Measurements from ENCODE around the gene S100A2.
A peak's percentile ranks its signal among the peaks of the same experiment; 100 is the strongest.
"Not testable (repeated sequence)": the region's sequence is repeated elsewhere in the genome, so short reads cannot be mapped to it uniquely, and the experiment has no call there.

S100A2 gene

GRCh38 chr1:153575081-153575491 is 9.4 kb upstream of the S100A2 start:
- not testable (repeated sequence) for H3K4ac ChIP-seq (ENCODE audit: low read depth, low read length); H3K4me3 ChIP-seq (ENCODE audit: low read length); DNase-seq; H4K8ac ChIP-seq (ENCODE audit: low read depth, low read length); H3K56ac ChIP-seq (ENCODE audit: low read length); H3K27me3 ChIP-seq (ENCODE audit: insufficient read depth, low read length, poor library complexity); H3K23ac ChIP-seq (ENCODE audit: low read length); H3K18ac ChIP-seq (ENCODE audit: low read length); H3K9ac ChIP-seq (ENCODE audit: low read length); H2BK15ac ChIP-seq (replicated peaks; ENCODE audit: low read depth); H2BK5ac ChIP-seq (ENCODE audit: low read length); H3K79me2 ChIP-seq (ENCODE audit: control insufficient read depth, insufficient read depth, low read length); H2AK5ac ChIP-seq (ENCODE audit: low read length); H3K79me1 ChIP-seq (ENCODE audit: low read length); H3K4me2 ChIP-seq (ENCODE audit: low read length); H4K5ac ChIP-seq (ENCODE audit: low read length); H3K27ac ChIP-seq (ENCODE audit: low read depth, low read length); H2BK120ac ChIP-seq (ENCODE audit: low read depth, low read length); H3K36me3 ChIP-seq (ENCODE audit: control insufficient read depth, insufficient read depth, low read length)
- no CpG with 5 or more reads among the region's 35 CpGs for WGBS (ENCODE audit: extremely low coverage, insufficient coverage, low lambda C conversion rate)
- H3K4me1 ChIP-seq (ENCODE audit: control insufficient read depth, low read depth, low read length) = peaks cover 11% of the 10 kb centered on the region

- Histone ChIP-seq H2BK15ac (replicated peaks; ENCODE audit: low read depth) (no peak overlapping the region), H3K36me3 (ENCODE audit: control insufficient read depth, insufficient read depth, low read length) (no peaks in the 10 kb centered on the region), H3K4ac (ENCODE audit: low read depth, low read length) (no peak overlapping the region), H3K4me2 (ENCODE audit: low read length) (no peak overlapping the region), H3K23ac (ENCODE audit: low read length) (no peak overlapping the region), H3K4me1 (ENCODE audit: control insufficient read depth, low read depth, low read length) (peaks cover 7% of the 10 kb centered on the region), H3K18ac (ENCODE audit: low read length) (no peak overlapping the region), H4K8ac (ENCODE audit: low read depth, low read length) (no peak overlapping the region), H3K9ac (ENCODE audit: low read length) (no peak overlapping the region), H3K56ac (ENCODE audit: low read length) (no peak overlapping the region), H3K27ac (ENCODE audit: low read depth, low read length) (no peak overlapping the region), H4K5ac (ENCODE audit: low read length) (no peak overlapping the region), H2AK5ac (ENCODE audit: low read length) (no peak overlapping the region), H3K27me3 (ENCODE audit: insufficient read depth, low read length, poor library complexity) (no peaks in the 10 kb centered on the region), H2BK120ac (ENCODE audit: low read depth, low read length) (no peak overlapping the region), H3K4me3 (ENCODE audit: low read length) (no peak overlapping the region), H2BK5ac (ENCODE audit: low read length) (no peak overlapping the region), H3K79me2 (ENCODE audit: control insufficient read depth, insufficient read depth, low read length) (no peaks in the 10 kb centered on the region), H3K79me1 (ENCODE audit: low read length) (no peaks in the 10 kb centered on the region)
- no CpG with 5 or more reads among the region's 3 CpGs for whole genome bisulfite sequencing (ENCODE audit: extremely low coverage, insufficient coverage, low lambda C conversion rate)
- DNase-seq = no peak
These were observed 7.7 kb upstream of the S100A2 start for GRCh38 chr1:153573351-153573750.

GRCh38 chr1:153572569-153573015 is 6.9 kb upstream of the S100A2 start:
- Histone ChIP-seq H3K79me2 (ENCODE audit: control insufficient read depth, insufficient read depth, low read length) (no peaks in the 10 kb centered on the region), H3K4me1 (ENCODE audit: control insufficient read depth, low read depth, low read length) (peaks cover 5% of the 10 kb centered on the region), H3K4me2 (ENCODE audit: low read length) (no peak overlapping the region), H3K36me3 (ENCODE audit: control insufficient read depth, insufficient read depth, low read length) (no peaks in the 10 kb centered on the region), H4K5ac (ENCODE audit: low read length) (no peak overlapping the region), H3K56ac (ENCODE audit: low read length) (no peak overlapping the region), H3K27ac (ENCODE audit: low read depth, low read length) (no peak overlapping the region), H2BK15ac (replicated peaks; ENCODE audit: low read depth) (no peak overlapping the region), H3K79me1 (ENCODE audit: low read length) (no peaks in the 10 kb centered on the region), H3K4me3 (ENCODE audit: low read length) (no peak overlapping the region), H2BK120ac (ENCODE audit: low read depth, low read length) (no peak overlapping the region), H3K4ac (ENCODE audit: low read depth, low read length) (no peak overlapping the region), H4K8ac (ENCODE audit: low read depth, low read length) (no peak overlapping the region), H2BK5ac (ENCODE audit: low read length) (no peak overlapping the region), H3K23ac (ENCODE audit: low read length) (no peak overlapping the region), H3K27me3 (ENCODE audit: insufficient read depth, low read length, poor library complexity) (no peaks in the 10 kb centered on the region), H3K18ac (ENCODE audit: low read length) (no peak overlapping the region), H2AK5ac (ENCODE audit: low read length) (no peak overlapping the region), H3K9ac (ENCODE audit: low read length) (no peak overlapping the region)
- DNase-seq = peak; percentile 81
- no CpG with 5 or more reads among the region's 3 CpGs for WGBS (ENCODE audit: extremely low coverage, insufficient coverage, low lambda C conversion rate)

GRCh38 chr1:153571706-153572105 is 6.1 kb upstream of the S100A2 start:
- DNase-seq = no peak
- H2BK120ac ChIP-seq (ENCODE audit: low read depth, low read length) = no peak overlapping the region
- no peak overlapping the region for H3K18ac ChIP-seq (ENCODE audit: low read length)
- H4K5ac ChIP-seq (ENCODE audit: low read length) = no peak overlapping the region
- peak overlapping the region; percentile 52 for H3K56ac ChIP-seq (ENCODE audit: low read length)
- no peak overlapping the region for H3K27ac ChIP-seq (ENCODE audit: low read depth, low read length)
- no CpG with 5 or more reads among the region's 7 CpGs for WGBS (ENCODE audit: extremely low coverage, insufficient coverage, low lambda C conversion rate)
- no peak overlapping the region for H2BK15ac ChIP-seq (replicated peaks; ENCODE audit: low read depth)
- H3K79me1 ChIP-seq (ENCODE audit: low read length) = no peaks in the 10 kb centered on the region
- no peak overlapping the region for H3K4ac ChIP-seq (ENCODE audit: low read depth, low read length)
- H4K8ac ChIP-seq (ENCODE audit: low read depth, low read length) = no peak overlapping the region
- H3K36me3 ChIP-seq (ENCODE audit: control insufficient read depth, insufficient read depth, low read length) = no peaks in the 10 kb centered on the region
- H3K4me2 ChIP-seq (ENCODE audit: low read length) = no peak overlapping the region
- no peak overlapping the region for H2AK5ac ChIP-seq (ENCODE audit: low read length)
- no peak overlapping the region for H3K9ac ChIP-seq (ENCODE audit: low read length)
- H3K27me3 ChIP-seq (ENCODE audit: insufficient read depth, low read length, poor library complexity) = no peaks in the 10 kb centered on the region
- H3K4me1 ChIP-seq (ENCODE audit: control insufficient read depth, low read depth, low read length) = peaks cover 7% of the 10 kb centered on the region
- H3K23ac ChIP-seq (ENCODE audit: low read length) = no peak overlapping the region
- H3K79me2 ChIP-seq (ENCODE audit: control insufficient read depth, insufficient read depth, low read length) = no peaks in the 10 kb centered on the region
- no peak overlapping the region for H2BK5ac ChIP-seq (ENCODE audit: low read length)
- H3K4me3 ChIP-seq (ENCODE audit: low read length) = no peak overlapping the region

- H3K4me3 ChIP-seq (ENCODE audit: low read length) = no peak overlapping the region
- H3K56ac ChIP-seq (ENCODE audit: low read length) = no peak overlapping the region
- no peak overlapping the region for H2BK15ac ChIP-seq (replicated peaks; ENCODE audit: low read depth)
- H3K4me1 ChIP-seq (ENCODE audit: control insufficient read depth, low read depth, low read length) = peaks cover 8% of the 10 kb centered on the region
- no peak overlapping the region for H3K27ac ChIP-seq (ENCODE audit: low read depth, low read length)
- H3K4me2 ChIP-seq (ENCODE audit: low read length) = no peak overlapping the region
- H2BK120ac ChIP-seq (ENCODE audit: low read depth, low read length) = no peak overlapping the region
- H3K27me3 ChIP-seq (ENCODE audit: insufficient read depth, low read length, poor library complexity) = no peaks in the 10 kb centered on the region
- no peaks in the 10 kb centered on the region for H3K79me1 ChIP-seq (ENCODE audit: low read length)
- H3K18ac ChIP-seq (ENCODE audit: low read length) = no peak overlapping the region
- H2BK5ac ChIP-seq (ENCODE audit: low read length) = no peak overlapping the region
- H4K8ac ChIP-seq (ENCODE audit: low read depth, low read length) = no peak overlapping the region
- H4K5ac ChIP-seq (ENCODE audit: low read length) = no peak overlapping the region
- H3K79me2 ChIP-seq (ENCODE audit: control insufficient read depth, insufficient read depth, low read length) = no peaks in the 10 kb centered on the region
- WGBS (ENCODE audit: extremely low coverage, insufficient coverage, low lambda C conversion rate) = no CpG with 5 or more reads among the region's 5 CpGs
- no peak for DNase-seq
- H2AK5ac ChIP-seq (ENCODE audit: low read length) = no peak overlapping the region
- no peaks in the 10 kb centered on the region for H3K36me3 ChIP-seq (ENCODE audit: control insufficient read depth, insufficient read depth, low read length)
- H3K4ac ChIP-seq (ENCODE audit: low read depth, low read length) = no peak overlapping the region
- H3K9ac ChIP-seq (ENCODE audit: low read length) = no peak overlapping the region
- H3K23ac ChIP-seq (ENCODE audit: low read length) = no peak overlapping the region
These were observed 5.2 kb upstream of the S100A2 start for GRCh38 chr1:153570874-153571273.

- WGBS (ENCODE audit: extremely low coverage, insufficient coverage, low lambda C conversion rate) = no CpG with 5 or more reads among the region's 8 CpGs
- H2AK5ac ChIP-seq (ENCODE audit: low read length) = no peak overlapping the region
- no peak overlapping the region for H4K8ac ChIP-seq (ENCODE audit: low read depth, low read length)
- no peaks in the 10 kb centered on the region for H3K27me3 ChIP-seq (ENCODE audit: insufficient read depth, low read length, poor library complexity)
- H2BK5ac ChIP-seq (ENCODE audit: low read length) = no peak overlapping the region
- H3K79me2 ChIP-seq (ENCODE audit: control insufficient read depth, insufficient read depth, low read length) = no peaks in the 10 kb centered on the region
- no peak overlapping the region for H3K27ac ChIP-seq (ENCODE audit: low read depth, low read length)
- no peak overlapping the region for H3K4ac ChIP-seq (ENCODE audit: low read depth, low read length)
- no peak overlapping the region for H3K4me3 ChIP-seq (ENCODE audit: low read length)
- no peak for DNase-seq
- H3K4me1 ChIP-seq (ENCODE audit: control insufficient read depth, low read depth, low read length) = peaks cover 10% of the 10 kb centered on the region
- H3K36me3 ChIP-seq (ENCODE audit: control insufficient read depth, insufficient read depth, low read length) = no peaks in the 10 kb centered on the region
- no peak overlapping the region for H3K4me2 ChIP-seq (ENCODE audit: low read length)
- no peak overlapping the region for H2BK15ac ChIP-seq (replicated peaks; ENCODE audit: low read depth)
- H3K18ac ChIP-seq (ENCODE audit: low read length) = no peak overlapping the region
- H4K5ac ChIP-seq (ENCODE audit: low read length) = no peak overlapping the region
- H3K56ac ChIP-seq (ENCODE audit: low read length) = no peak overlapping the region
- H3K79me1 ChIP-seq (ENCODE audit: low read length) = no peaks in the 10 kb centered on the region
- no peak overlapping the region for H2BK120ac ChIP-seq (ENCODE audit: low read depth, low read length)
- H3K23ac ChIP-seq (ENCODE audit: low read length) = no peak overlapping the region
- no peak overlapping the region for H3K9ac ChIP-seq (ENCODE audit: low read length)
These were observed 3.8 kb upstream of the S100A2 start for GRCh38 chr1:153569465-153569864.
